SK-N-SH treated with all-trans-retinoic acid at 6 μM for 48 hours (cell line): Measurements from ENCODE around the gene ARL5A.

Experiments
- CSDC2 ChIP-seq: fragments of 250-450 bp; sonication (Bioruptor Pico); IDR thresholded peaks from 2 replicates; pipeline ENCODE4 v1.5.0; 2020; ENCODE audit warnings: mild to moderate bottlenecking, moderate library complexity
- OSR1 ChIP-seq: fragments of 250-450 bp; sonication (Bioruptor Pico); IDR thresholded peaks from 2 replicates; pipeline ENCODE4 v1.8.0; 2022; ENCODE audit warnings: moderate library complexity, mild to moderate bottlenecking, inconsistent platforms
- PATZ1 ChIP-seq: fragments of 250-450 bp; sonication (Bioruptor Pico); IDR thresholded peaks from 2 replicates; pipeline ENCODE4 v1.8.0; 2020; ENCODE audit warnings: mild to moderate bottlenecking, moderate library complexity, borderline replicate concordance

DNA sequence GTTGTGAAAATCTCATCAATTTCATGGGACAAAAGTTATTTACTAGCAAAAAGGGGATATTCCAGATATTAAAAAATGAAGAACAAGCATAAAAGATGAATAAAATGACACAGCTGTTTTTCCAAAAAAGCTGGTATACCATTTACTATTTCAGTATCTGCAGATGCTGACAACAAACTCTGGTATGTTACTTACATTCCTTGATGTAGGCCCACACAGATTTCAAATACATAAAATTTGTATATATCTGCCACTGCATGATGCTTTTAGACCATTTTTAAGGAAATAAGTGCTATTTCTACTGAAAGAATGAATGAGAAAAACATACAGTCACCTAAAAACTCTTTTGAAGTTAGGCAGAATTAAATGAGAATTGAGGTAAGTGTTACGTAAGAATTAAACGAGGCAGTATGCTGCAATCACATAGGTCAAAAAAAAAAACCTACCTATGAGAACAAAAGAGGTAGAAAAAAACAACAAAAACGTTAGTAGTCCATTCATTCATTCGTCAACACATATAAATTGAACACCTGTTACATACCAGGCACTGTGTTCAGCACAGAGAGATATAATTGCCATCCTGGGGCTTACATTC, 32.5 kb downstream of the ARL5A start:
- TF ChIP-seq CSDC2 (CRISPR knock-in tag) (no peak), PATZ1 (no peak), OSR1 (CRISPR knock-in tag) (no peak)
